MM.1S (cell line): ENCODE measurements around the gene ZFYVE28.

ENCODE experiments used
- DNase-seq: peaks from one replicate; pipeline ENCODE4 v3.0.0-alpha.2; 2015
- H2AFZ ChIP-seq: fragments of 300-600 bp; sonication (generic); 2 replicates; pipeline ENCODE4 v1.6.0; 2016; ENCODE audit warnings: antibody characterized with exemption, low read length
- H3F3A ChIP-seq: fragments of 300-600 bp; sonication (generic); 2 replicates; pipeline ENCODE4 v1.6.1; 2016; ENCODE audit warnings: mild to moderate bottlenecking, antibody characterized with exemption, low read length, moderate library complexity, mixed read lengths; ENCODE audit not compliant: insufficient read depth
- H3K27ac ChIP-seq: fragments of 300-600 bp; sonication (generic); 2 replicates; pipeline ENCODE4 v1.5.1; 2016; ENCODE audit warnings: mild to moderate bottlenecking, low read length
- H3K27me3 ChIP-seq: fragments of 300-600 bp; sonication (generic); replicated peaks from 2 replicates; pipeline ENCODE4 v1.6.0; 2016; ENCODE audit warnings: low read length; ENCODE audit not compliant: insufficient read depth
- H3K36me3 ChIP-seq: fragments of 300-600 bp; sonication (generic); replicated peaks from 2 replicates; pipeline ENCODE4 v1.6.1; 2016; ENCODE audit warnings: mild to moderate bottlenecking, low read length, mixed read lengths; ENCODE audit not compliant: insufficient read depth
- H3K4me1 ChIP-seq: fragments of 300-600 bp; sonication (generic); 2 replicates; pipeline ENCODE4 v1.6.1; 2016; ENCODE audit warnings: low read length, mixed read lengths
- H3K4me2 ChIP-seq: fragments of 300-600 bp; sonication (generic); 2 replicates; pipeline ENCODE4 v1.6.0; 2016; ENCODE audit warnings: low read depth, low read length
- H3K4me3 ChIP-seq: fragments of 300-600 bp; sonication (generic); 2 replicates; pipeline ENCODE4 v1.5.1; 2016; ENCODE audit warnings: low read length, mixed read lengths
- H3K79me2 ChIP-seq: fragments of 300-600 bp; sonication (generic); 2 replicates; pipeline ENCODE4 v1.6.1; 2016; ENCODE audit warnings: mixed run types, low read length, mixed read lengths
- H3K9ac ChIP-seq: fragments of 300-600 bp; sonication (generic); 2 replicates; pipeline ENCODE4 v1.6.1; 2016; ENCODE audit warnings: low read length, mixed read lengths
- H3K9me2 ChIP-seq: fragments of 300-600 bp; sonication (generic); replicated peaks from 2 replicates; pipeline ENCODE4 v1.6.1; 2016; ENCODE audit warnings: mild to moderate bottlenecking, low read length, mixed read lengths; ENCODE audit not compliant: insufficient read depth
- H3K9me3 ChIP-seq: fragments of 300-600 bp; sonication (generic); replicated peaks from 2 replicates; pipeline ENCODE4 v1.6.1; 2016; ENCODE audit warnings: mild to moderate bottlenecking, low read length, mixed read lengths; ENCODE audit not compliant: insufficient read depth
- H4K20me1 ChIP-seq: fragments of 300-600 bp; sonication (generic); 2 replicates; pipeline ENCODE4 v1.6.1; 2016; ENCODE audit warnings: mild to moderate bottlenecking, low read length, moderate library complexity, mixed read lengths; ENCODE audit not compliant: insufficient read depth
- CTCF ChIP-seq: fragments of 300-600 bp; sonication (generic); IDR thresholded peaks from 2 replicates; pipeline ENCODE4 v1.5.1; 2016; ENCODE audit warnings: antibody characterized with exemption, low read length, mixed read lengths
- EZH2 ChIP-seq: fragments of 300-600 bp; sonication (generic); optimal IDR thresholded peaks from 2 replicates; pipeline ENCODE3; 2017; ENCODE audit warnings: low read depth, mild to moderate bottlenecking, antibody characterized with exemption, low read length, mixed read lengths
- EZH2phosphoT487 ChIP-seq: fragments of 300-600 bp; sonication (generic); IDR thresholded peaks from 2 replicates; pipeline ENCODE4 v1.6.1; 2018; ENCODE audit warnings: antibody characterized with exemption, low read length

Gene ZFYVE28

GRCh38 chr4:2266181-2266580 is 152.3 kb downstream of the ZFYVE28 start:
- Histone ChIP-seq H3K79me2 (peaks cover 1% of the 10 kb centered on the region), H3K4me1 (peaks cover 20% of the 10 kb centered on the region), H3K9me2 (no peaks in the 10 kb centered on the region), H3K27ac (no peak overlapping the region), H3K36me3 (no peaks in the 10 kb centered on the region), H3K4me2 (no peak overlapping the region), H3K4me3 (no peak overlapping the region), H3F3A (peaks cover 17% of the 10 kb centered on the region), H3K9ac (no peak overlapping the region), H4K20me1 (no peaks in the 10 kb centered on the region), H3K9me3 (no peaks in the 10 kb centered on the region), H2AFZ (no peak overlapping the region), H3K27me3 (no peaks in the 10 kb centered on the region)
- DNase-seq, result no peak
- TF ChIP-seq EZH2phosphoT487 (no peak), CTCF (no peak), EZH2 (no peak)

GRCh38 chr4:2265113-2266110 is 153.0 kb downstream of the ZFYVE28 start:
- H3K4me2 ChIP-seq, result no peak overlapping the region
- DNase-seq, result no peak
- H3K9me3 ChIP-seq, result no peaks in the 10 kb centered on the region
- H3K4me3 ChIP-seq, result no peak overlapping the region
- TF ChIP-seq EZH2phosphoT487 (no peak), CTCF (no peak), EZH2 (no peak)
- H3K27me3 ChIP-seq, result no peaks in the 10 kb centered on the region
- H3F3A ChIP-seq, result peaks cover 17% of the 10 kb centered on the region
- no peaks in the 10 kb centered on the region for H4K20me1 ChIP-seq
- no peak overlapping the region for H3K9ac ChIP-seq
- H2AFZ ChIP-seq, result no peak overlapping the region
- no peak overlapping the region for H3K27ac ChIP-seq
- no peaks in the 10 kb centered on the region for H3K9me2 ChIP-seq
- peaks cover 25% of the 10 kb centered on the region for H3K4me1 ChIP-seq
- no peaks in the 10 kb centered on the region for H3K36me3 ChIP-seq
- peaks cover 9% of the 10 kb centered on the region for H3K79me2 ChIP-seq

GRCh38 chr4:2264481-2265041 is 153.9 kb downstream of the ZFYVE28 start:
- Histone ChIP-seq H3K27ac (peak overlapping the region; percentile 61), H3K4me2 (peak overlapping the region; percentile 16; the same call in 1 of the 2 replicates), H2AFZ (no peak overlapping the region), H4K20me1 (no peaks in the 10 kb centered on the region), H3K9me3 (no peaks in the 10 kb centered on the region), H3K4me1 (peaks cover 25% of the 10 kb centered on the region), H3K4me3 (no peak overlapping the region), H3K79me2 (peaks cover 17% of the 10 kb centered on the region), H3K36me3 (no peaks in the 10 kb centered on the region), H3F3A (peaks cover 17% of the 10 kb centered on the region), H3K27me3 (no peaks in the 10 kb centered on the region), H3K9me2 (no peaks in the 10 kb centered on the region), H3K9ac (no peak overlapping the region)
- no peak for DNase-seq
- TF ChIP-seq CTCF, result no peak
- no peak for TF ChIP-seq EZH2phosphoT487
- no peak for TF ChIP-seq EZH2
